DOHH2 (cell line): ENCODE results near the gene APOA4.

Source experiments
- CTCF ChIP-seq: fragments of 200-600 bp; sonication (generic); IDR thresholded peaks from one replicate; pipeline ENCODE4 v1.5.1; 2014; ENCODE audit warnings: antibody characterized with exemption, mild to moderate bottlenecking, low read depth, low read length; ENCODE audit not compliant: poor library complexity, severe bottlenecking
- EZH2phosphoT487 ChIP-seq: fragments of 200-600 bp; sonication (generic); IDR thresholded peaks from 2 replicates; pipeline ENCODE4 v1.6.1; 2017; ENCODE audit warnings: borderline replicate concordance, mild to moderate bottlenecking, antibody characterized with exemption, low read length, moderate library complexity, mixed read lengths

GRCh38 chr11:116793772-116794097, 29.4 kb downstream of the APOA4 start:
- TF ChIP-seq CTCF (no peak), EZH2phosphoT487 (no peak)
